Measurements from ENCODE around the gene ACTR3. TPM values are rescaled to one million over a fixed set of nuclear protein-coding genes. Genes with fewer than 3 reads are reported as not detected.

The ACTR3 gene
- total RNA-seq, 1 experiment from 2014 or later: 180 TPM

DNA sequence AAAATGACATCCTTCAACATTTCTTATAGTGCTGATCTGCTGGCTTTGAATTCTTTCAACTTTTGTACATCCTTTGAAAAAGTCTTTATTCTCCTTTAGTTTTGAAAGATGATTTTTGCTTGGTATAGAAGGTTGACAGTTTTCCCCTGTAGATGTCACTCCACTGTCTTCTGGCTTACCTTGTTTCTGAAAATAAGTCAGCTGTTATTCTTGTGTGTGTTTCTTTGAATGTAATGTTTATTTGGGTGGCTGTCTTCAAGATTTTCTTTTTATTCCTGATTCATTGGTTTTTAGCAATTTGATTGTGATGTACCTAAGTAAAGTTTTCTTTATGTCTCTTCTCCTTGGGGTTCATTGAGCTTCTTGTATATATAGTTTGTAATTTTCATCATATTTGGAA, 47.6 kb downstream of the ACTR3 start:
- H4K20me1 ChIP-seq (ENCODE audit: control insufficient read depth, insufficient read depth, insufficient read length): no peaks in the 10 kb centered on the region

More for the DNA sequence above, 47.6 kb downstream of the ACTR3 start:
- H3K9ac ChIP-seq (ENCODE audit: extremely low read depth, insufficient read length, low read length): no peak overlapping the region
- Mint-ChIP-seq H3K27ac (no peak overlapping the region), H3K4me1 (no peaks in the 10 kb centered on the region), H3K9me3 (peaks cover 13 to 14% of the 10 kb centered on the region in 2 experiments; a peak in 4 of 5 replicates), H3K4me3 (no peak overlapping the region), H3K36me3 (ENCODE audit: insufficient read depth in 1 of 3, low read depth in 3 of 3) (peaks cover 37 to 60% (median 55%) of the 10 kb centered on the region in 3 experiments), H3K27me3 (ENCODE audit: low read depth) (no peaks in the 10 kb centered on the region)
- H3K27me3 ChIP-seq (ENCODE audit: insufficient read depth, low read length): no peaks in the 10 kb centered on the region
- no peak overlapping the region for H3K27ac ChIP-seq (ENCODE audit: insufficient read length, low read depth, low read length)
- no peak overlapping the region for H2BK5ac ChIP-seq (ENCODE audit: insufficient read length, low read length)
- H4K91ac ChIP-seq (ENCODE audit: insufficient read length, low read depth, low read length): no peak overlapping the region
- H3K23me2 ChIP-seq (ENCODE audit: insufficient read length, low read depth, low read length, poor library complexity, severe bottlenecking): no peaks in the 10 kb centered on the region
- no peak overlapping the region for H3K56ac ChIP-seq (ENCODE audit: insufficient read length, low read depth, low read length)
- H3K4me2 ChIP-seq (ENCODE audit: insufficient read depth, insufficient read length, low read length): no peak overlapping the region
- no peak overlapping the region for H3K18ac ChIP-seq (ENCODE audit: insufficient read length, low read depth, low read length)
- H3T11ph ChIP-seq (ENCODE audit: low read length): no peak overlapping the region
- no peaks in the 10 kb centered on the region for H3K4me1 ChIP-seq (ENCODE audit: insufficient read depth, low read length)
- DNase-seq: no peak
- H3K14ac ChIP-seq (ENCODE audit: insufficient read depth, low read length): no peak overlapping the region
- TF ChIP-seq, protein P1, sequence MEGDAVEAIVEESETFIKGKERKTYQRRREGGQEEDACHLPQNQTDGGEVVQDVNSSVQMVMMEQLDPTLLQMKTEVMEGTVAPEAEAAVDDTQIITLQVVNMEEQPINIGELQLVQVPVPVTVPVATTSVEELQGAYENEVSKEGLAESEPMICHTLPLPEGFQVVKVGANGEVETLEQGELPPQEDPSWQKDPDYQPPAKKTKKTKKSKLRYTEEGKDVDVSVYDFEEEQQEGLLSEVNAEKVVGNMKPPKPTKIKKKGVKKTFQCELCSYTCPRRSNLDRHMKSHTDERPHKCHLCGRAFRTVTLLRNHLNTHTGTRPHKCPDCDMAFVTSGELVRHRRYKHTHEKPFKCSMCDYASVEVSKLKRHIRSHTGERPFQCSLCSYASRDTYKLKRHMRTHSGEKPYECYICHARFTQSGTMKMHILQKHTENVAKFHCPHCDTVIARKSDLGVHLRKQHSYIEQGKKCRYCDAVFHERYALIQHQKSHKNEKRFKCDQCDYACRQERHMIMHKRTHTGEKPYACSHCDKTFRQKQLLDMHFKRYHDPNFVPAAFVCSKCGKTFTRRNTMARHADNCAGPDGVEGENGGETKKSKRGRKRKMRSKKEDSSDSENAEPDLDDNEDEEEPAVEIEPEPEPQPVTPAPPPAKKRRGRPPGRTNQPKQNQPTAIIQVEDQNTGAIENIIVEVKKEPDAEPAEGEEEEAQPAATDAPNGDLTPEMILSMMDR (conservative IDR thresholded peaks at IDR 0.05): no peak
- H3K79me2 ChIP-seq (ENCODE audit: insufficient read depth, low read length): no peaks in the 10 kb centered on the region
- H2BK12ac ChIP-seq (ENCODE audit: insufficient read length, low read depth, low read length): no peak overlapping the region
- no peak overlapping the region for H2AK5ac ChIP-seq (ENCODE audit: insufficient read length, low read length)
- no peak overlapping the region for H2BK15ac ChIP-seq (ENCODE audit: low read depth, low read length)
- no peak overlapping the region for H2BK20ac ChIP-seq (ENCODE audit: low read depth, low read length, poor library complexity, severe bottlenecking)
- H4K8ac ChIP-seq (replicated peaks; ENCODE audit: insufficient read length, low read depth, low read length): no peak overlapping the region
- no peak overlapping the region for H2BK120ac ChIP-seq (ENCODE audit: low read depth, low read length, poor library complexity, severe bottlenecking)
- H3K79me1 ChIP-seq (ENCODE audit: insufficient read depth, low read depth, low read length, poor library complexity, severe bottlenecking): no peaks in the 10 kb centered on the region
- no peak overlapping the region for H3K4ac ChIP-seq (ENCODE audit: low read depth, low read length)
- H2AFZ ChIP-seq (ENCODE audit: low read length): no peak overlapping the region
- no peaks in the 10 kb centered on the region for H3K9me3 ChIP-seq (ENCODE audit: control insufficient read depth, low read depth, low read length)
- H3K23ac ChIP-seq (ENCODE audit: insufficient read length, low read depth, low read length): no peak overlapping the region
- H4K5ac ChIP-seq (ENCODE audit: insufficient read length, low read depth, low read length): no peak overlapping the region
